WERI-Rb-1 (cell line): Measurements from ENCODE around the gene ZFPM1.

ENCODE experiments used
- DNase-seq: peaks from one replicate; pipeline ENCODE4 v3.0.0-alpha.2; 2020
- H3K27ac ChIP-seq: fragments of 250-450 bp; sonication (Bioruptor Pico); 2 replicates; pipeline ENCODE4 v1.5.1; 2020; ENCODE audit warnings: mild to moderate bottlenecking, moderate library complexity
- H3K27me3 ChIP-seq: fragments of 250-450 bp; sonication (Bioruptor Pico); 2 replicates; pipeline ENCODE4 v1.5.1; 2021; ENCODE audit warnings: mild to moderate bottlenecking, low read depth, moderate library complexity; ENCODE audit not compliant: insufficient read depth, severe bottlenecking
- H3K36me3 ChIP-seq: fragments of 250-450 bp; sonication (Bioruptor Pico); 2 replicates; pipeline ENCODE4 v1.5.1; 2020; ENCODE audit warnings: mild to moderate bottlenecking, moderate library complexity
- H3K4me3 ChIP-seq: 2 replicates; pipeline ENCODE4 v1.5.1; 2011; ENCODE audit warnings: low read depth, mild to moderate bottlenecking, control low read depth, low read length
- H3K9me3 ChIP-seq: fragments of 250-450 bp; sonication (Bioruptor Pico); 2 replicates; pipeline ENCODE4 v1.5.1; 2021; ENCODE audit warnings: mild to moderate bottlenecking, moderate library complexity; ENCODE audit not compliant: severe bottlenecking
- TF ChIP-seq, protein P1 (sequence below): IDR thresholded peaks from 2 replicates; pipeline ENCODE4 v1.5.1; 2011; ENCODE audit warnings: low read depth, mild to moderate bottlenecking, control low read depth, inconsistent platforms, low read length

ZFPM1 gene

DNA sequence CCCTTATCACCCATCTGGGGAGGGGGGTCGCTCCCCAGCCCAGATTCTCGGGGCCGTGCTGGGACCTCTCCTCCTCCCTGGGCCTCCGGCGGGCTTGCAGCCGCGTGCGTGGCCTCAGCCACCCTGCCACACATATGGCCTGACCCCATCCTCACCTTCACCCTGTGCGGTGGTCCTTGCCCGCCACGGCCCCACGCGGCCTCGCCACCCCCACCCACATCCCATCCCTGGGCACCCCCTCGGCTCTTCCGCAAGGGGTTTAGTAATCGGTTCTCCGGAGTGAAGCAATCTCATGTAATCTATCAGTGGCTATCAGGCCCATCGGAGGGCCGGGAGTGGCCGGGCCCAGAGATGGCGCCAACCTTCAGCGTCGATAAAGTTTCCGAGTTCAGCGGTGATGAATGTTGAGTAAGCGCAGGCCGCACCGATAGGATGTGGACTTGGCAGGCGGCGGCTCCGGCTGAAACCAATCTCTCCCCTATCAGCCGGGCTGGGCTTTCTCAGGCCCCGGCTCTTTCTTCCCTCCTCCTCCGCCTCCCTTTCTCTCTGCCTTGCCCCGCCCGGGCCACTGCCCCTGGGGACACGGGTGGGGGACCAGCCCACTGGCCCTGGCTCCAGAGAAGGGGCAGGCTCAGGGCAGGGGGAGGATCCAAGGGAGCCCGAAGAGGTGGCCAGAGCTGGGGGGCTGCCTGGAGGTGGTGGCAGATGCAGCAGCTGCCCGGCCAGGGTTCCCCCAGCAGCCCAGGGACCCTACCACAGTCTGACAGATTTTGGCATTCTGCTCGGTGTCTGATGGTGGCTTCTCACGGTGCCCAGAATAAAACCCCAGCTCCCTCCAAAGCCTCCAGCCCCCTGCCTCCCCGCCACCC lies 20.8 kb downstream of the ZFPM1 start:
- no peaks in the 10 kb centered on the region for H3K36me3 ChIP-seq
- H3K27ac ChIP-seq = no peak overlapping the region
- no peaks in the 10 kb centered on the region for H3K9me3 ChIP-seq
- H3K4me3 ChIP-seq = no peak overlapping the region
- no peak for DNase-seq
- H3K27me3 ChIP-seq = no peaks in the 10 kb centered on the region
- TF ChIP-seq, protein P1, sequence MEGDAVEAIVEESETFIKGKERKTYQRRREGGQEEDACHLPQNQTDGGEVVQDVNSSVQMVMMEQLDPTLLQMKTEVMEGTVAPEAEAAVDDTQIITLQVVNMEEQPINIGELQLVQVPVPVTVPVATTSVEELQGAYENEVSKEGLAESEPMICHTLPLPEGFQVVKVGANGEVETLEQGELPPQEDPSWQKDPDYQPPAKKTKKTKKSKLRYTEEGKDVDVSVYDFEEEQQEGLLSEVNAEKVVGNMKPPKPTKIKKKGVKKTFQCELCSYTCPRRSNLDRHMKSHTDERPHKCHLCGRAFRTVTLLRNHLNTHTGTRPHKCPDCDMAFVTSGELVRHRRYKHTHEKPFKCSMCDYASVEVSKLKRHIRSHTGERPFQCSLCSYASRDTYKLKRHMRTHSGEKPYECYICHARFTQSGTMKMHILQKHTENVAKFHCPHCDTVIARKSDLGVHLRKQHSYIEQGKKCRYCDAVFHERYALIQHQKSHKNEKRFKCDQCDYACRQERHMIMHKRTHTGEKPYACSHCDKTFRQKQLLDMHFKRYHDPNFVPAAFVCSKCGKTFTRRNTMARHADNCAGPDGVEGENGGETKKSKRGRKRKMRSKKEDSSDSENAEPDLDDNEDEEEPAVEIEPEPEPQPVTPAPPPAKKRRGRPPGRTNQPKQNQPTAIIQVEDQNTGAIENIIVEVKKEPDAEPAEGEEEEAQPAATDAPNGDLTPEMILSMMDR = no peak

DNA sequence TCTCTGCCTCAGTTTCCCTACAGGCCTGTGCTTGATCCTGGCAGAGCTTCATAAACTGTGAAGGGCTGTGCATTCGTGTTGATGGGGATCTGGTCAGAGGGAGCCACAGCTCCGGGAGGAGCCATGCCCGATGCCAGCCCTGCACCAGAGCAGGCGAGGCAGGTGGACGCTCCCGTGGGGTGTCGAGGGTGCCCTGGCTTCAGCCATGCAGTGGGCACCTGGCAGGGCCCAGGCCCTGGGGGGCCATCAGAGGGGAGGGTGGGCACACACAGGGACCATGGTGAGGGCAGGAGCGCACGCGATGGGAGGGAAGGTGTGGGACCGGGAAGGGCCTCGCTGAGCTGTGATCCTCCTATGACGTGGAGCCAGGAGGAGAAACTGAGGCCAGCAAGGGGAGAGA lies 22.0 kb downstream of the ZFPM1 start:
- H3K4me3 ChIP-seq = no peak overlapping the region
- no peaks in the 10 kb centered on the region for H3K27me3 ChIP-seq
- TF ChIP-seq, protein P1 = no peak
- H3K36me3 ChIP-seq = no peaks in the 10 kb centered on the region
- no peaks in the 10 kb centered on the region for H3K9me3 ChIP-seq
- no peak overlapping the region for H3K27ac ChIP-seq
- DNase-seq = no peak

DNA sequence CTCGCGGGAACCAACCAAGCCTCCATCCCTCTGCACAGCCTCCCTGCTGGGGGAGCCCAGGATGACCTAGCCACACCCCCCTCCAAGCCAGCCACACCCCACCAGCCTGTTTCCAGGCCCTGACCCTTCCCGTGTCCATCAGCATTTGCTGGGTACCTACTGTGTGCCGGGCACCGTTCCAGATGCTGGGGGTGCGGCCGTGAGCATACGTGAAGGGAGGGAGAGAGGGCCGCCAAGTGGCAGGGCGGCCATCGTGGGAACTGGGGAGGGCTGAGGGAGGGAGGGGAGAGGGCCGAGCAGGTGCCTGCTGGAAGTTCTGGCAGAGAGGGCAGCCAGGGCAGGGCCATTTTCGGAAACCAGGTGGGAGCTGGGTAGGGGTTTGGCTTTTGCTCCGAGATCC lies 23.1 kb downstream of the ZFPM1 start:
- Histone ChIP-seq H3K27me3 (no peaks in the 10 kb centered on the region), H3K36me3 (no peaks in the 10 kb centered on the region), H3K27ac (no peak overlapping the region), H3K9me3 (no peaks in the 10 kb centered on the region), H3K4me3 (no peak overlapping the region)
- TF ChIP-seq, protein P1 = no peak
- DNase-seq = no peak

DNA sequence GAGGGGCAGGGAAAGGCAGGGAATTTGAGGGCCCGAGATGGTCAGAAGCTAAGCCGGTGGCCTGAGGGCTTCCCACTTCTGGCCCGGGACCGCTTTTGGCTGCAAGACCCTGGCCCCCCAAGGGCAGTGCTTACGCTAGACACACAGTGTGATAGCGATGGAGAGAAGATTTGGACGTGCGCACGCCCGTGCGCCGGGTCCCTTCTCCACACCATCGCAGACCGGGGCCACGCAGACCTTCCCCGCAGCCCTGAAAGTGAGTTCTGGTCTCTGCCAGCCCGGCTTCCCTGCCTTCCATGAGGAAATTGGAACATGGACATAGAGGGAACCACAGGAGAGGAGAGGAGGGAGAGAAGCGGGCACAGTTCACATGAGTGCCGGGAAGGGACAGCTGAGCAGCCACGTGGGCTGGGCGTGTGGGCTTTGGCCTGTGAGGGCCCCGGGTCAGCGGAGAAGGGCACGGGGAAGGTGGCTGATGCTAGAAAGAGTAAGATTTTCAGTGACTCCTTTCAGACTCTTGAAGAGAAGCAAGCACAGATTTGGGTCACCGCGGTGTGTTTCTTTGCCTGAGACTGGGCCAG lies 23.8 kb downstream of the ZFPM1 start:
- Histone ChIP-seq H3K4me3 (no peak overlapping the region), H3K36me3 (no peaks in the 10 kb centered on the region), H3K27ac (no peak overlapping the region), H3K27me3 (no peaks in the 10 kb centered on the region), H3K9me3 (no peaks in the 10 kb centered on the region)
- TF ChIP-seq, protein P1 = no peak
- DNase-seq = no peak

DNA sequence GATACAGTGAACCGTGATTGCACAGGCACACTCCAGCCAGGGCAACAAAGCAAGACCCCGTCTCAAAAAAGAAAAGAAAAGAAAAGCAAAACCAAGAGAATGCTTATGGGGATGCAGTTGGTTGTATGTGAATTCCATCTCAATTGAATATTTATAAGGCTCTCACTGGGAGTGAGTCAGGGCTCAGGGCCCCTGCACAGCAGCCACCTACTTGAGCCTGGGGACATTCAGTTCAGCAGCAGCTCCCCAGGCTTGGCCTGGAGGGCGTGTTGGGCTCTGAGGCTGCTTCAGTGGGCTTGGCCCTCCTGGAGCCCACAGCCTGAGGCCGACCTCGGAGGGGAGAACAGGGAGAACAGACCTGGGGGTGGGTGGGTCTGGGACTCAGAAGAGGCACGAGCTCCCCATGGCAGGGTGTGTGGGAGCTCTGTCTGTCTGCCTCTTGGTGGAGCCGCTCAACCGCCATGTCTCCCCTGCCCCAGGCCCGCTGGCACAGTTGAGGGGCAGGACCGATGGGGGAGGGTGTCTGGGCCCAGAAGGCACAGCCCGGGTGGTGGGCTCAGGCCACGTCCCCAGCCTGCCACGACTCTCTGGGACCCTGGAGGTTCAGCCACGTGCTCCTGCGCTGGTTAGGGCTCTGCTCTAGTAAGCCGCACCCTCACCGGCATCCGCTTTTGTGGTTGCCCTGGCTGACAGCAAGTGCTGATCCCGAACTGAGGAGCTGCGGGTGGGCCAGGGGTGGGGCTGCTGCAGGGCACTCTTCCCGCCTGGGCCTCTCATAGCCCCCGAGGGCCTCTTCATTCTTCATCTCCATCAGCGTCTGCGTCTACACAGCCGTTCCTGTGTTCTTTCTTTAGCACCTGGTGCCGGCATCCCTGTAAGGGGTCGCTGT lies 24.8 kb downstream of the ZFPM1 start:
- TF ChIP-seq, protein P1 = no peak
- H3K27me3 ChIP-seq = no peaks in the 10 kb centered on the region
- H3K9me3 ChIP-seq = no peaks in the 10 kb centered on the region
- no peak overlapping the region for H3K27ac ChIP-seq
- no peaks in the 10 kb centered on the region for H3K36me3 ChIP-seq
- DNase-seq = no peak
- H3K4me3 ChIP-seq = no peak overlapping the region
